HepG2 (cell line): ENCODE data around the gene KCNS1. TPM values are rescaled to one million over a fixed set of nuclear protein-coding genes. Genes with fewer than 3 reads are reported as not detected.

Experiments used
- ADNP ChIP-seq: sonication (generic); formaldehyde crosslinking; IDR thresholded peaks from 2 replicates; pipeline ENCODE4 v1.4.0; 2020; ENCODE audit warnings: missing genetic modification reagents
- CENPT ChIP-seq: sonication (generic); formaldehyde crosslinking; IDR thresholded peaks from 2 replicates; pipeline ENCODE4 v1.8.0; 2022; ENCODE audit warnings: low read depth, mild to moderate bottlenecking, moderate library complexity, missing genetic modification reagents
- CHD4 ChIP-seq: fragments of 200-600 bp; sonication (generic); IDR thresholded peaks from 2 replicates; pipeline ENCODE4 v1.7.0; 2017; ENCODE audit warnings: mild to moderate bottlenecking, low read length, borderline replicate concordance
- FOXM1 ChIP-seq: sonication (generic); formaldehyde crosslinking; IDR thresholded peaks from 2 replicates; pipeline ENCODE4 v1.5.0; 2020; ENCODE audit warnings: missing genetic modification reagents
- GABPA ChIP-seq, 2 experiments: IDR thresholded peaks; 2 replicates each; pipeline ENCODE4 v1.6.1; 2011 to 2016; ENCODE audit warnings: low read depth in 2 of 2, low read length in 1 of 2, missing biosample characterization in 1 of 2, missing genetic modification characterization in 1 of 2
- GLMP ChIP-seq: sonication (generic); formaldehyde crosslinking; IDR thresholded peaks from 2 replicates; pipeline ENCODE4 v1.9.0; 2021; ENCODE audit warnings: missing genetic modification reagents, mild to moderate bottlenecking, borderline replicate concordance
- IRF9 ChIP-seq: sonication (generic); formaldehyde crosslinking; IDR thresholded peaks from 2 replicates; pipeline ENCODE4 v1.8.0; 2022; ENCODE audit warnings: missing genetic modification reagents, mild to moderate bottlenecking, borderline replicate concordance
- MAFK ChIP-seq, 2 experiments: IDR thresholded peaks in 1 of 2; conservative IDR thresholded peaks in 1 of 2; 2 replicates each; pipeline ENCODE4 v1.6.1; 2011; ENCODE audit warnings: improper control_type of control experiment in 2 of 2, low read length in 2 of 2
- MXD4 ChIP-seq: IDR thresholded peaks from 2 replicates; pipeline ENCODE4 v1.6.1; 2016; ENCODE audit warnings: mild to moderate bottlenecking, missing biosample characterization, missing genetic modification reagents
- MYPOP ChIP-seq: sonication (generic); formaldehyde crosslinking; IDR thresholded peaks from 2 replicates; pipeline ENCODE4 v1.8.1; 2023; ENCODE audit warnings: mild to moderate bottlenecking, moderate library complexity, missing genetic modification reagents
- NCOR1 ChIP-seq: fragments of 200-600 bp; sonication (generic); IDR thresholded peaks from 2 replicates; pipeline ENCODE4 v1.7.0; 2017; ENCODE audit warnings: antibody characterized with exemption, low read length, borderline replicate concordance
- NR2C2 ChIP-seq: sonication (generic); formaldehyde crosslinking; IDR thresholded peaks from 2 replicates; pipeline ENCODE4 v1.4.0; 2020; ENCODE audit warnings: missing genetic modification reagents, mild to moderate bottlenecking, moderate library complexity, borderline replicate concordance
- POLR2AphosphoS5 ChIP-seq: IDR thresholded peaks from 2 replicates; pipeline ENCODE4 v1.6.1; 2012; ENCODE audit warnings: low read depth, low read length
- SOX13 ChIP-seq, 3 experiments: fragments of 450-650 bp in 1 of 3; sonication (generic) in 1 of 3; formaldehyde crosslinking in 1 of 3; IDR thresholded peaks in 2 of 3; conservative IDR thresholded peaks in 1 of 3; 2 replicates each; pipeline versions ENCODE4 v1.5.0 to v1.6.1; 2016 to 2020; ENCODE audit warnings: antibody characterized with exemption in 1 of 3, mild to moderate bottlenecking in 1 of 3, missing compliant biosample characterization in 1 of 3, missing genetic modification reagents in 1 of 3, moderate library complexity in 1 of 3
- ZBTB7B ChIP-seq: sonication (generic); formaldehyde crosslinking; IDR thresholded peaks from 2 replicates; pipeline ENCODE4 v1.4.0; 2020; ENCODE audit warnings: missing genetic modification reagents
- ZMYM4 ChIP-seq: sonication (generic); formaldehyde crosslinking; IDR thresholded peaks from 2 replicates; pipeline ENCODE4 v1.8.1; 2023; ENCODE audit warnings: mild to moderate bottlenecking, missing genetic modification reagents
- ZNF326 ChIP-seq: sonication (generic); formaldehyde crosslinking; IDR thresholded peaks from 2 replicates; pipeline ENCODE4 v1.4.0; 2020; ENCODE audit warnings: missing genetic modification reagents, borderline replicate concordance
- ZNF431 ChIP-seq: sonication (generic); formaldehyde crosslinking; IDR thresholded peaks from 2 replicates; pipeline ENCODE4 v1.9.0; 2022; ENCODE audit warnings: missing genetic modification reagents, low read depth, mild to moderate bottlenecking, borderline replicate concordance
- ZNF446 ChIP-seq: sonication (generic); formaldehyde crosslinking; IDR thresholded peaks from 2 replicates; pipeline ENCODE4 v1.5.0; 2020; ENCODE audit warnings: mild to moderate bottlenecking, missing genetic modification reagents
- ZNF580 ChIP-seq: IDR thresholded peaks from 2 replicates; pipeline ENCODE4 v1.6.1; 2016; ENCODE audit warnings: low read depth, borderline replicate concordance
- ZNF597 ChIP-seq: sonication (generic); formaldehyde crosslinking; IDR thresholded peaks from 2 replicates; pipeline ENCODE4 v1.5.0; 2020; ENCODE audit warnings: missing genetic modification reagents
- ZNF644 ChIP-seq: IDR thresholded peaks from 2 replicates; pipeline ENCODE4 v1.6.1; 2016; ENCODE audit warnings: low read depth
- ZNF772 ChIP-seq: sonication (generic); formaldehyde crosslinking; IDR thresholded peaks from 2 replicates; pipeline ENCODE4 v1.5.0; 2020; ENCODE audit warnings: mild to moderate bottlenecking, missing genetic modification reagents
- ZNF775 ChIP-seq: sonication (generic); formaldehyde crosslinking; IDR thresholded peaks from 2 replicates; pipeline ENCODE4 v1.4.0; 2020; ENCODE audit warnings: missing genetic modification reagents, mild to moderate bottlenecking, moderate library complexity, borderline replicate concordance
- ZNF792 ChIP-seq: IDR thresholded peaks from 2 replicates; pipeline ENCODE4 v1.6.1; 2016
- ZNF878 ChIP-seq: sonication (generic); formaldehyde crosslinking; IDR thresholded peaks from 2 replicates; pipeline ENCODE4 v1.8.1; 2023; ENCODE audit warnings: mild to moderate bottlenecking, missing genetic modification reagents, moderate library complexity
- polyA plus RNA-seq, 8 experiments: library from polyadenylated mRNA; depleted of rRNA in 3 of 8; stranded (reverse) in 7 of 8; unstranded in 1 of 8; fragments of >200 nt; fragmentation: Illumina TruSeq in 4 of 8; extraction: Trizol in 4 of 8; gene quantifications; 2 replicates each; pipeline versions ENCODE4 v1.2.1 to v1.2.3, GENCODE V29; 2011 to 2016; ENCODE audit warnings: low read depth in 4 of 8, missing spikeins in 1 of 8, mixed read lengths in 1 of 8; ENCODE audit not compliant: insufficient read depth in 1 of 8
- total RNA-seq, 5 experiments: library from RNA; depleted of rRNA; stranded (reverse); fragments of >200 nt; fragmentation: Illumina TruSeq; extraction: Trizol; gene quantifications; 2 replicates each; pipeline ENCODE4 v1.2.3, GENCODE V29; 2016; ENCODE audit warnings: low read depth in 1 of 5

The KCNS1 gene
- total and polyA plus RNA-seq, 2 of the 13 experiments (the other 11 are each of a cell fraction or from before 2014, with no cell fraction given), result 0.03 TPM; not detected in 1

- peak in 1 of 2 experiments; percentile 59; a peak in 3 of 4 replicates for TF ChIP-seq MAFK (conservative IDR thresholded peaks at IDR 0.05 in 1 of 2, IDR thresholded peaks at IDR 0.05 in 1 of 2; ENCODE audit: low read length in 2 of 2)
- TF ChIP-seq ZNF644 (CRISPR knock-in tag), result peak; percentile 92
- peak; percentile 96 for TF ChIP-seq ADNP (CRISPR knock-in tag)
- TF ChIP-seq ZNF580 (CRISPR knock-in tag), result no peak; the same call in 1 of the 2 replicates
- TF ChIP-seq ZNF326 (CRISPR knock-in tag), result no peak
- peak; percentile 97 for TF ChIP-seq NCOR1
- TF ChIP-seq GABPA (IDR thresholded peaks at IDR 0.05; ENCODE audit: low read depth, low read length), result no peak
- 0 out of 2 replicates have a peak, but pooled peaks have one; percentile 18 for TF ChIP-seq GABPA (CRISPR knock-in tag; IDR thresholded peaks at IDR 0.05; ENCODE audit: low read depth)
- TF ChIP-seq CHD4, result peak; percentile 53; the same call in 1 of the 2 replicates
- no peak for TF ChIP-seq ZNF772 (CRISPR knock-in tag)
- TF ChIP-seq ZNF446, result 0 out of 2 replicates have a peak, but pooled peaks have one; percentile 44
- TF ChIP-seq MXD4 (CRISPR knock-in tag), result no peak; the same call in 1 of the 2 replicates
- peak; percentile 67; the same call in 1 of the 2 replicates for TF ChIP-seq SOX13 (IDR thresholded peaks at IDR 0.05)
- peak in 1 of 2 experiments; percentile 96; a peak in 2 of 4 replicates for TF ChIP-seq SOX13 (CRISPR knock-in tag; conservative IDR thresholded peaks at IDR 0.05 in 1 of 2, IDR thresholded peaks at IDR 0.05 in 1 of 2)
- TF ChIP-seq GLMP (CRISPR knock-in tag), result no peak
- no peak for TF ChIP-seq MYPOP (CRISPR knock-in tag)
- peak; percentile 77; the same call in 1 of the 2 replicates for TF ChIP-seq ZNF775
- TF ChIP-seq ZNF597 (CRISPR knock-in tag), result no peak
- no peak for TF ChIP-seq POLR2AphosphoS5
- no peak for TF ChIP-seq FOXM1 (CRISPR knock-in tag)
- TF ChIP-seq IRF9 (CRISPR knock-in tag), result no peak
- TF ChIP-seq ZNF792 (CRISPR knock-in tag), result peak; percentile 75; the same call in 1 of the 2 replicates
- TF ChIP-seq ZNF431 (CRISPR knock-in tag), result no peak
- TF ChIP-seq CENPT (CRISPR knock-in tag), result no peak
- peak; percentile 80 for TF ChIP-seq ZMYM4
- TF ChIP-seq ZNF878, result 0 out of 2 replicates have a peak, but pooled peaks have one; percentile 45
- peak; percentile 79 for TF ChIP-seq NR2C2 (CRISPR knock-in tag)
- peak; percentile 70; the same call in 1 of the 2 replicates for TF ChIP-seq ZBTB7B
Observed at GRCh38 chr20:45077559-45077958, 23.4 kb downstream of the KCNS1 start (continued).
